ENCODE measurements around the gene SMAD2.

- TF ChIP-seq CTCF (IDR thresholded peaks at IDR 0.05) (no peak), POLR2A (IDR thresholded peaks at IDR 0.05) (no peak)
Measured at GRCh38 chr18:47930199-47930930, at the start of gene SMAD2.
